MCF 10A (cell line): Measurements from ENCODE around the gene TTC34. TPM values are rescaled to one million over a fixed set of nuclear protein-coding genes. Genes with fewer than 3 reads are reported as not detected.

Experiments used
- BruUV-seq: library from RNA; stranded (reverse); fragments of 400-500 nt; replicated peaks from 2 replicates; lab custom pipeline; 2021; lab: Mats Ljungman, UMichigan
- CTCF ChIA-PET: fragments of 300-600 bp; sonication (Branson Sonifier 250); formaldehyde crosslinking; extraction: SDS; loops from one replicate; lab custom pipeline; 2021; ENCODE audit warnings: antibody characterized with exemption, inconsistent platforms; lab: Yijun Ruan, JAX
- POLR2A ChIA-PET: fragments of 300-600, 350-650 bp; sonication (Branson Sonifier 250); formaldehyde crosslinking; extraction: SDS; loops from one replicate; lab custom pipeline; 2020; ENCODE audit warnings: antibody characterized with exemption, inconsistent platforms; lab: Yijun Ruan, JAX
- DNase-seq: peaks from one replicate; pipeline ENCODE4 v3.0.0-alpha.2; 2018; ENCODE audit not compliant: unreplicated experiment
- H3K27ac Mint-ChIP-seq: one replicate; pipeline ENCODE4 v1.8.0; 2022; ENCODE audit warnings: mild to moderate bottlenecking, low read depth, mixed read lengths; ENCODE audit not compliant: unreplicated experiment
- H3K27me3 Mint-ChIP-seq: one replicate; pipeline ENCODE4 v1.8.0; 2022; ENCODE audit warnings: mixed read lengths; ENCODE audit not compliant: insufficient read depth, unreplicated experiment
- H3K36me3 Mint-ChIP-seq: one replicate; pipeline ENCODE4 v1.8.0; 2022; ENCODE audit warnings: mild to moderate bottlenecking, moderate library complexity, mixed read lengths; ENCODE audit not compliant: insufficient read depth, unreplicated experiment
- H3K4me1 Mint-ChIP-seq: one replicate; pipeline ENCODE4 v1.8.0; 2022; ENCODE audit warnings: mixed read lengths; ENCODE audit not compliant: insufficient read depth, unreplicated experiment
- H3K4me3 Mint-ChIP-seq: one replicate; pipeline ENCODE4 v1.8.0; 2022; ENCODE audit warnings: mild to moderate bottlenecking, moderate library complexity, mixed read lengths; ENCODE audit not compliant: unreplicated experiment
- H3K9me3 Mint-ChIP-seq: one replicate; pipeline ENCODE4 v1.8.0; 2022; ENCODE audit warnings: mixed read lengths; ENCODE audit not compliant: unreplicated experiment
- CTCF ChIP-seq: fragments of 200-600 bp; IDR thresholded peaks from one replicate; pipeline ENCODE4 v1.8.0; 2022; ENCODE audit warnings: antibody characterized with exemption, mild to moderate bottlenecking; ENCODE audit not compliant: unreplicated experiment
- intact Hi-C: fragments of 100-400 bp; cut with micrococcal nuclease; formaldehyde crosslinking; loops from 2 replicates; pipeline ENCODE4 v1.14.1; 2022
- total RNA-seq: library from RNA; stranded (reverse); gene quantifications from 2 replicates; pipeline ENCODE4 v1.2.3, GENCODE V29; 2022

Gene TTC34
- total RNA-seq, 1 experiment from 2014 or later: 0.47 TPM

- peaks cover 4% of the 10 kb centered on the region for H3K36me3 Mint-ChIP-seq
- BruUV-seq: no TSS peak
- peaks cover 9% of the 10 kb centered on the region for H3K9me3 Mint-ChIP-seq
- no peak overlapping the region for H3K4me3 Mint-ChIP-seq
- POLR2A ChIA-PET: no interaction called here
- TF ChIP-seq CTCF: no peak
- DNase-seq: no peak
- no peaks in the 10 kb centered on the region for H3K27me3 Mint-ChIP-seq
- no peak overlapping the region for H3K27ac Mint-ChIP-seq
- intact Hi-C loops: no loop called here
- CTCF ChIA-PET: no interaction called here
- peaks cover 5% of the 10 kb centered on the region for H3K4me1 Mint-ChIP-seq
Measured at GRCh38 chr1:2632051-2632430, 169.5 kb downstream of the TTC34 start.

GRCh38 chr1:2631136-2632050, 170.1 kb downstream of the TTC34 start:
- no peak for DNase-seq
- H3K36me3 Mint-ChIP-seq: no peaks in the 10 kb centered on the region
- BruUV-seq: no TSS peak
- H3K4me3 Mint-ChIP-seq: no peak overlapping the region
- peaks cover 9% of the 10 kb centered on the region for H3K9me3 Mint-ChIP-seq
- intact Hi-C loops: no loop called here
- no peak overlapping the region for H3K27ac Mint-ChIP-seq
- peaks cover 1% of the 10 kb centered on the region for H3K27me3 Mint-ChIP-seq
- ChIA-PET CTCF (no interaction called here), POLR2A (no interaction called here)
- no peaks in the 10 kb centered on the region for H3K4me1 Mint-ChIP-seq
- TF ChIP-seq CTCF: no peak

GRCh38 chr1:2630498-2631135, 170.9 kb downstream of the TTC34 start:
- H3K9me3 Mint-ChIP-seq: peaks cover 9% of the 10 kb centered on the region
- no peak overlapping the region for H3K4me3 Mint-ChIP-seq
- CTCF ChIA-PET: interaction anchor here (1.3 kb wide), 1 partner anchor 33 kb away, joined by 4 read pairs; no protein-coding TSS in a partner anchor
- no peak overlapping the region for H3K27ac Mint-ChIP-seq
- intact Hi-C loops: no loop called here
- no peaks in the 10 kb centered on the region for H3K36me3 Mint-ChIP-seq
- peaks cover 9% of the 10 kb centered on the region for H3K27me3 Mint-ChIP-seq
- no peaks in the 10 kb centered on the region for H3K4me1 Mint-ChIP-seq
- TF ChIP-seq CTCF: no peak
- POLR2A ChIA-PET: no interaction called here
- no peak for DNase-seq
- no TSS peak for BruUV-seq
